ENCODE results near the gene SMYD5.

The SMYD5 gene

GRCh38 chr2:73243884-73244570, 30.0 kb downstream of the SMYD5 start:
- no peak for ATAC-seq

- ATAC-seq = no peak
Measured at GRCh38 chr2:73244580-73244979, 30.5 kb downstream of the SMYD5 start.

- ATAC-seq = no peak
Measured at GRCh38 chr2:73246850-73247249, 32.8 kb downstream of the SMYD5 start.

- ATAC-seq = no peak
Measured at GRCh38 chr2:73249636-73250035, 35.6 kb downstream of the SMYD5 start.

- no peak for ATAC-seq
Measured at GRCh38 chr2:73250872-73251846, 37.1 kb downstream of the SMYD5 start.

- no peak for ATAC-seq
Measured at GRCh38 chr2:73252238-73253027, 38.4 kb downstream of the SMYD5 start.

- no peak for ATAC-seq
Measured at GRCh38 chr2:73253400-73253799, 39.4 kb downstream of the SMYD5 start.

GRCh38 chr2:73253901-73254300, 39.9 kb downstream of the SMYD5 start:
- ATAC-seq = no peak

- no peak for ATAC-seq
Measured at GRCh38 chr2:73254343-73255006, 40.4 kb downstream of the SMYD5 start.

- no peak for ATAC-seq
Measured at GRCh38 chr2:73255007-73255644, 41.1 kb downstream of the SMYD5 start.

- ATAC-seq = no peak
Measured at GRCh38 chr2:73255907-73256617, 42.0 kb downstream of the SMYD5 start.

- ATAC-seq = no peak
Measured at GRCh38 chr2:73256618-73256922, 42.5 kb downstream of the SMYD5 start.

GRCh38 chr2:73257021-73257420, 43.0 kb downstream of the SMYD5 start:
- ATAC-seq = no peak

GRCh38 chr2:73257425-73258125, 43.5 kb downstream of the SMYD5 start:
- no peak for ATAC-seq

GRCh38 chr2:73258186-73258912, 44.3 kb downstream of the SMYD5 start:
- ATAC-seq = no peak

GRCh38 chr2:73258913-73259215, 44.8 kb downstream of the SMYD5 start:
- ATAC-seq = no peak

- ATAC-seq = no peak
Measured at GRCh38 chr2:73259276-73259675, 45.2 kb downstream of the SMYD5 start.

- ATAC-seq = no peak
Measured at GRCh38 chr2:73259704-73260337, 45.8 kb downstream of the SMYD5 start.

- ATAC-seq = no peak
Measured at GRCh38 chr2:73260338-73260984, 46.4 kb downstream of the SMYD5 start.

Data from activated CD4-positive, CD25-positive, alpha-beta regulatory T cell treated with anti-CD3 and anti-CD28 coated beads, Interleukin-2, amount 50 U/mL, for 24 hours (primary cell).